ENCODE measurements around the gene TLN1.

Gene TLN1

DNA sequence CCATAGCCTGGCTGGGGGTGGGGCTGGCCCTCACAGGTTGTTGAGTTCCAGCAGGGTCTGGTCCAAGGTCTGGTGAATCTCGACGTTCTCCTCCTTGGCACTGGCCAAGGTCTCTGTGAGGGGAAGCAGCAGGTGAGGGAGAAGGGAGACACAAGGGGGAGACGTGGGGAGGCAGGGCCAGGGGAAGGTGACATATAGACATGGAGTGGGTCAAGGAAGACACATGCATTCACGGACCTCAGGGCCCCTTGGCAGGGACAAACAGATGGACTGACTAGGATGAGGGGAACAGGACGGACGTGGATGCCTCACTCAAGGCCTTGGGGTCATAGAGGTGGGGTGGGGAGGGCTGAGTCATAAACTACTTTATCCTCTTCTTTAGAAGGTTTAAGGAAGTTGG, 49.9 kb downstream of the TLN1 start:
- DNase-seq, result no peak

DNA sequence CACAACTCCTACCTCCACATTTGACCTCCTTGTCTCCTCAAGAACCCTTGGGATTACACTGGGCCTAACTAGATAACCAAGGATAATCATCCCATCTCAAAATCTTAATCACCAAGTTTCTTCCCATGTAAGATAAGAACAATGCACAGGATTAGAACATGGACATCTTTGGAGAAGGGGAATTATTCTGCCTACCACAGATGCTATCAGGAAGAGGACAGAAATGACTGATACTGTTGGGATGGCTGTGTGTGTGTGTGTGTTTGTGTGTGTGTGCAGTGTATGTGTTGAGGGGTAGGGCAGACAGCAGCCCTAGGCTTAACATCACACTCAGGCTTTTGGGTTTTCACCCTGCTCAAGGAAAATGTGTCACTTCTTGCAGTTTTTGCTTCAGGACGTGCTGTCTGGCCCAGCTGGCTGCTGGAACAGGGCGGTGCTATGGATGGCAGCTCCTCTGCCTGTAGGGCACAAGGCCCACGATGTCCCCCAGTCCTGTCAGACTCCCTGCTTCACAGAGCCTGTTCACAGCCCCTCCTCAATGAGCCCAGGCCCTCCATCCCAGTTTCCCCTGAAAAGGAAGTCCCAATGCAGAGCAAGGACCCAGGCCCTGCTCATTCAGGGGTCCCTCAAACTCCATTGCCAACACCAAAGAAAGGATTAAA, 50.5 kb downstream of the TLN1 start:
- DNase-seq, result no peak

DNA sequence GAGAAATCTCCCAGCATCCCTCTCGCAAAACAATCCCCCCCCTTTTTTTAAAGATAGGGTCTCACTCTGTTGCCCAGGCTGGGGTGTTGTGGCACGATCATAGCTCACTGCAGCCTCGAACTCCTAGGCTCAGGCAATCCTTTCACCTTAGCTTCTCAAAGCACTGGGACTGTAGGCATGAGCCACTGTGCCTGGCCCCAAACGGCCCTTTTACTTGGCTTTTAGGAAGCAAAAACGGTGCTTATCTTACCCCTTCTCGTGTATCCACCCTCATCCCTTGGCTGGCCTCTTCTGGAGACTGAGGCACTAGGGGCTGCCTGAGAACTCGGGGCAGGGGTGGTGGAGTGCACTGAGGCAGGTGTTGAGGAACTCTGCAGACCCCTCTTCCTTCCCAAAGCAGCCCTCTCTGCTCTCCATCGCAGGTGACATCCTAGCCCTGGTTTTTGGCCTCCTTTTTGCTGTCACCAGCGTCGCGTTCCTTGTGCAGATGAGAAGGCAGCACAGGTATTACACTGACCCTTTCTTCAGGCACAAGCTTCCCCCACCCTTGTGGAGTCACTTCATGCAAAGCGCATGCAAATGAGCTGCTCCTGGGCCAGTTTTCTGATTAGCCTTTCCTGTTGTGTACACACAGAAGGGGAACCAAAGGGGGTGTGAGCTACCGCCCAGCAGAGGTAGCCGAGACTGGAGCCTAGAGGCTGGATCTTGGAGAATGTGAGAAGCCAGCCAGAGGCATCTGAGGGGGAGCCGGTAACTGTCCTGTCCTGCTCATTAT, 51.5 kb downstream of the TLN1 start:
- no peak for DNase-seq

DNA sequence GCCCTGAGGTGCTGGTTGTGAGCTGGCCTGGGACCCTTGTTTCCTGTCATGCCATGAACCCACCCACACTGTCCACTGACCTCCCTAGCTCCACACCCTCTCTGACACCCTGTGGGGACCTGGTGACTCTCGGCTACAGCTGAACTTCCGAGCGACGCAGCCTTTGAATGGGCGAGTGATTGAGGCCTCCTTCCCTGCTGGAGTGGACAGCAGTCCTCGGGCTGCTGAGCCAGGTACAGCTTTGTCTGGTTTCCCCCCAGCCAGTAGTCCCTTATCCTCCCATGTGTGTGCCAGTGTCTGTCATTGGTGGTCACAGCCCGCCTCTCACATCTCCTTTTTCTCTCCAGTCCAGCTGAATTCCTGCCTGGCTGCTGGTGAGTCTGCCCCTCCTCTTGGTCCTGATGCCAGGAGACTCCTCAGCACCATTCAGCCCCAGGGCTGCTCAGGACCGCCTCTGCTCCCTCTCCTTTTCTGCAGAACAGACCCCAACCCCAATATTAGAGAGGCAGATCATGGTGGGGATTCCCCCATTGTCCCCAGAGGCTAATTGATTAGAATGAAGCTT, 52.1 kb downstream of the TLN1 start:
- DNase-seq, result no peak

DNA sequence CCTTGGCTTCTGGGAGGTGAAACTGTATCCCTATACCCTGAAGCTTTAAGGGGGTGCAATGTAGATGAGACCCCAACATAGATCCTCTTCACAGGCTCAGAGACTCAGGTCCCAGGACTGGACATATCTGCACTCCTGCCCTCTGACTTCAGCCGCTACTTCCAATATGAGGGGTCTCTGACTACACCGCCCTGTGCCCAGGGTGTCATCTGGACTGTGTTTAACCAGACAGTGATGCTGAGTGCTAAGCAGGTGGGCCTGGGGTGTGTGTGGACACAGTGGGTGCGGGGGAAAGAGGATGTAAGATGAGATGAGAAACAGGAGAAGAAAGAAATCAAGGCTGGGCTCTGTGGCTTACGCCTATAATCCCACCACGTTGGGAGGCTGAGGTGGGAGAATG, 52.9 kb downstream of the TLN1 start:
- DNase-seq, result no peak

DNA sequence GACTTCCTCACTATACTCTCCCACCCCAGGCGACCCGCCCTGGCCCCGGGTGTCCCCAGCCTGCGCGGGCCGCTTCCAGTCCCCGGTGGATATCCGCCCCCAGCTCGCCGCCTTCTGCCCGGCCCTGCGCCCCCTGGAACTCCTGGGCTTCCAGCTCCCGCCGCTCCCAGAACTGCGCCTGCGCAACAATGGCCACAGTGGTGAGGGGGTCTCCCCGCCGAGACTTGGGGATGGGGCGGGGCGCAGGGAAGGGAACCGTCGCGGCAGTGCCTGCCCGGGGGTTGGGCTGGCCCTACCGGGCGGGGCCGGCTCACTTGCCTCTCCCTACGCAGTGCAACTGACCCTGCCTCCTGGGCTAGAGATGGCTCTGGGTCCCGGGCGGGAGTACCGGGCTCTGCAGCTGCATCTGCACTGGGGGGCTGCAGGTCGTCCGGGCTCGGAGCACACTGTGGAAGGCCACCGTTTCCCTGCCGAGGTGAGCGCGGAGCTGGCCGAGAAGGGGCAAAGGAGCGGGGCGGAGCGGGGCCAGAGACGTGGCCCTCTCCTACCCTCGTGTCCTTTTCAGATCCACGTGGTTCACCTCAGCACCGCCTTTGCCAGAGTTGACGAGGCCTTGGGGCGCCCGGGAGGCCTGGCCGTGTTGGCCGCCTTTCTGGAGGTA, 56.1 kb downstream of the TLN1 start:
- DNase-seq, result no peak

DNA sequence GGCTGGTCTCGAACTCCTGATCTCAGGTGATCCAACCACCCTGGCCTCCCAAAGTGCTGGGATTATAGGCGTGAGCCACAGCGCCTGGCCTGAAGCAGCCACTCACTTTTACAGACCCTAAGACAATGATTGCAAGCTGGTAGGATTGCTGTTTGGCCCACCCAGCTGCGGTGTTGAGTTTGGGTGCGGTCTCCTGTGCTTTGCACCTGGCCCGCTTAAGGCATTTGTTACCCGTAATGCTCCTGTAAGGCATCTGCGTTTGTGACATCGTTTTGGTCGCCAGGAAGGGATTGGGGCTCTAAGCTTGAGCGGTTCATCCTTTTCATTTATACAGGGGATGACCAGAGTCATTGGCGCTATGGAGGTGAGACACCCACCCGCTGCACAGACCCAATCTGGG, 56.8 kb downstream of the TLN1 start:
- DNase-seq, result no peak

DNA sequence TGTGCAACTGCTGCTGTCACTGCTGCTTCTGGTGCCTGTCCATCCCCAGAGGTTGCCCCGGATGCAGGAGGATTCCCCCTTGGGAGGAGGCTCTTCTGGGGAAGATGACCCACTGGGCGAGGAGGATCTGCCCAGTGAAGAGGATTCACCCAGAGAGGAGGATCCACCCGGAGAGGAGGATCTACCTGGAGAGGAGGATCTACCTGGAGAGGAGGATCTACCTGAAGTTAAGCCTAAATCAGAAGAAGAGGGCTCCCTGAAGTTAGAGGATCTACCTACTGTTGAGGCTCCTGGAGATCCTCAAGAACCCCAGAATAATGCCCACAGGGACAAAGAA, 58.0 kb downstream of the TLN1 start:
- no peak for DNase-seq

DNA sequence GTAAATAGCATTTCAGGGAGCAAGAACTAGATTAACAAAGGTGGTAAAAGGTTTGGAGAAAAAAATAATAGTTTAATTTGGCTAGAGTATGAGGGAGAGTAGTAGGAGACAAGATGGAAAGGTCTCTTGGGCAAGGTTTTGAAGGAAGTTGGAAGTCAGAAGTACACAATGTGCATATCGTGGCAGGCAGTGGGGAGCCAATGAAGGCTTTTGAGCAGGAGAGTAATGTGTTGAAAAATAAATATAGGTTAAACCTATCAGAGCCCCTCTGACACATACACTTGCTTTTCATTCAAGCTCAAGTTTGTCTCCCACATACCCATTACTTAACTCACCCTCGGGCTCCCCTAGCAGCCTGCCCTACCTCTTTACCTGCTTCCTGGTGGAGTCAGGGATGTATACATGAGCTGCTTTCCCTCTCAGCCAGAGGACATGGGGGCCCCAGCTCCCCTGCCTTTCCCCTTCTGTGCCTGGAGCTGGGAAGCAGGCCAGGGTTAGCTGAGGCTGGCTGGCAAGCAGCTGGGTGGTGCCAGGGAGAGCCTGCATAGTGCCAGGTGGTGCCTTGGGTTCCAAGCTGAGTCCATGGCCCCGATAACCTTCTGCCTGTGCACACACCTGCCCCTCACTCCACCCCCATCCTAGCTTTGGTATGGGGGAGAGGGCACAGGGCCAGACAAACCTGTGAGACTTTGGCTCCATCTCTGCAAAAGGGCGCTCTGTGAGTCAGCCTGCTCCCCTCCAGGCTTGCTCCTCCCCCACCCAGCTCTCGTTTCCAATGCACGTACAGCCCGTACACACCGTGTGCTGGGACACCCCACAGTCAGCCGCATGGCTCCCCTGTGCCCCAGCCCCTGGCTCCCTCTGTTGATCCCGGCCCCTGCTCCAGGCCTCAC, 58.6 kb downstream of the TLN1 start, which contains the start of gene CA9:
TSS of gene CA9 (plus strand) at position 797 of the 893 bp plus-strand sequence. CDS start at position 829, 32 bp downstream.
- DNase-seq, result no peak

DNA sequence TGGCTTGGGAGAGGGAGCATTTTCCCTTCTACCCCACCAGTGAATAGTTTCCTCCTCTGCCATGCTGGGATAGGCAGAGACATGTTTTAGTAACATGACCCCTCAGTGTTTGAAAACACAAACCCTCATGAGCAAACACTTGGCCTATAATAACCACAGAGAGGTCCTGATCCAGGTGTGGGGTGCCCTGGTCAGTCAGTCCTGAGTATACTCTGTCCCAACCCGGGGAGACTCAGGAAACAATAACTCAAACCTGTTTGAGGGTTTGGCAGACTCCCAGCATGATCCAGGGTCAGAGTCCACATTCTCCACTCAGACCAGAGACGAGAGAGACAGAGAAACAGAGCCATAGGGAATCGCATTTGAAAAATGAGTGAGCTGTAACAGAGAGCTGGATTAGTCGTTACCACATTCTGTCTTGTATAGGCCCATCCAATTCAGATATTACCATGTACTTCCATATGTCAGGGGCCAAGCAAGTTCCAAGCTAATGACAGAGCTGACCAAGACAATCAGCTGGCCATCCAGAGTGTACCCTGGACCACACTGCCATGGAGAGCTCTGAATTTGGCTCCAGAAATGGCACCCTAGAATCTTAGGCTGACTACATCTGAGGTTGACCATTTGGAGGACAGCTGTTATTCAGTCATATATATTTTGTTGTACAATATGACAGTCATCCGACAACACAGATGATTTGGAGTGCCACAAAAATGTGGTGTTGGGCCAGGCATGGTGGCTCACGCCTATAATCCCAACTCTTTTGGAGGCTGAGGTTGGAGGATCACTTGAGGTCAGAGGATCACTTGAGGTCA, 62.5 kb downstream of the TLN1 start:
- DNase-seq, result no peak

DNA sequence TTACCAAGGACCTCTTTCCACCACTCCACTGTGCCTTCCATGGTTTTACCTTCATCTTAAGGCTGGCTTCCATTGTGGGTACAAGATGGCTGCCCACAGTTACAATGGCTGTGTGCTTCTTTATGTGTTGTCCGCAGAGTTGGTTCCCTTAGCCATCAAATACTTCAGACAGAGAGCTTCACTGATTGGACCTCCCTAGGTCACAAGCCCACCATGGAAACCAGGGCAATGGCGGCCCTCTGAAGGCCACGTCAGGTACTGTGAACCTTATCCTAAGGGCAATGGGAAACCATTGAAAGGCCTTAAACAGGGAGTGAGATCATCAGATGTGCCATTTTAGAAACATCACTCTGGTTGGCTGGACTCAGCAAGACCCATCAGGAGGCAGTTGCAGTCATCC, 64.1 kb downstream of the TLN1 start:
- no peak for DNase-seq

DNA sequence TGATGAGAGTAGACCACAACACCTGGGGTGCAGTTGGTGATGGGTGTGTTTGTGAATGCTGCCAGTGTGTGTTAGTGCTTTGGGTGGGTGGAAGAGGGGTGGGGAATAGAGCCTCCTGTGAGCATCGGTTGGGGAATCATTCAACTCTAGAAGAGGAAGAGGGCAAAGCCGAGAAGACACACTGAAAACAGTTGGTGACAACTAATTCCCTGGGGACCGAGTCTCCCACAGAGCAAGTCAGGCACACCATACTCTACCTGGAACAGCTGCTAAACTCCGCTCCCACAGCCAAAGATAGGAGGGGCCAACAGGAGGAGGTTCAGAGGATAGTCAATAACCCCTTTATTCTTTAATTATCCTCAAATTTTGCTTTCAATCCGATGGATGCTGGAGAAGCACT, 65.4 kb downstream of the TLN1 start:
- no peak for DNase-seq

DNA sequence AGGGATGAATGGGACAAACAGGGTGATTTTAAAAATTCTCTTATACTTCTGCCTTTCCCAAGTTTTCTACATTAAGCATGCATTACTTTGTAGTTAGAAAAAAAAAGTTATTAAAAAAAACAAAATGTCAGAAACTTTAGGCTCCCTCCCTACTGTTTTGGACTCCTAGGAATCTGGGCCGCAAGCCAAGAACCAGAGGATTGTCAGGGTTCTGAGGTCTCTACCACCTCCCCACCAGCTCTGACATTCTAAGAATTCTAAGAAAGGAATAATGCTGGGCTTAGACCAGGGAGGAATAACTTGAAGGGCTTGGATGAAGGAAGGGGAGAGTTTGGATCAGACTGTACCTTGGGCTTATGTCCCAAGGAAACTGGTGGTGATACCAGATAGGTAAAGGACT, 66.0 kb downstream of the TLN1 start:
- no peak for DNase-seq

DNA sequence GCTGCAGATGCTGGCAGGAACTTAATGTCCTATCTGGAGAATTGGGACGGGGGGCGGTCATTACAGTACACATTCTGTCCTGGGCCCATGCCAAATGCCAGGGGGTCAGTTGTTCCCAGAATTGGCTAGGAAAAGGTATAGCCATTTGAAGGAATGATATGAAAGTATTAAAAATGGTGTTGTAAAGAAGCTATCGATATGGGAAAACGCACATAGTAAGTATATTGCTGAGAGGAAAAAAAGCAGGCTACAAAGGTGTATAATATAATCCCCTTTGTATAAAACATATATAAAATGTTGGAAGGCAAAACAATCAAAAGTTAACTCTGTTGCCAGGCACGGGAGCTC, 66.5 kb downstream of the TLN1 start:
- DNase-seq, result no peak

DNA sequence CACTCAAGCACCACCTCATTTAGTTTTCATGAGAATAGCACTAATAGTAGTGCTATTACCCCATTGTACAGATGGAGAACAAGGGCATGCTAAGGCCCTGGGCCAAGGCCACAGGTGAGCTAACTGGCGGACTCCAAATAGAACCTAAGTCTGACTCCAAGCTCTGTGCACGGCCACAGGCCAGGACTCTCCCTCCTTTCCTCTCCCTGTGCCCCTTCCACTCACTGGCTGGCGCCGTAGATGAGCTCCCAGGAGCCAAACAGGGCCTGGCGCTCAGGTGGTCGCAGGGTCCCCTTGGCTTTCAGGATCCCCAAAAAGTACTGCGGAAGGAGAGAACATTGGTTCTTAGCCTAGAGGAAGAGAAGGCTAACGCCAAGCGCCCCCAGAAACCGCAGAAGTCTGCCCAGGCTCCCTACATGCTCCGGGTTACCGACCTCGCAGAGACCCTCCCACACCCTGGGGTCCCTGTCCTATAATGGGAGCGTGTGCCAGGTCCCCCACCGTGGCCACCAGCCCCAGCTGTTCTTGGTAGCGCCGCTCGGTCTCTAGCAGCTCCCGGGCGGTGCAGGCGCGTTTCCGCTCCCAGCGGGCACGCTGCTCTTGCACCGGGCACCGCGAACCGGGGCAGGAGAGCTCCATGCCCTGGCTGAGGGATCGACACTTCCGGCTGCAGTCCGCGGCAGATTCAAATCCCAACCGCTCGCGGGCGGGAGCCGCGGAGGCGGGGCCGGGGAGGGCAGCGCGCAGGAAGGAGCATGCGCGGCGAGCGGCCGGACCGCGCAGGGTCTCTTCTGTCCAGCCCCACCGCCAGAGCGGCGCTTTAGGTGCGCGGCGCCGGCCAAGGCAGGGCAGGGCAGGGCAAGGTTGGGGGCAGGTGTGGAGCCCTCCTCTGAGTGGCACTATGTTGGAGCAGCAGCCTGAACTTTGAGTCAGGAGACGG, 67.2 kb downstream of the TLN1 start, which contains the start of gene ARHGEF39:
TSS of gene ARHGEF39 (minus strand) at position 665 of the 940 bp plus-strand sequence. CDS start at position 639, 26 bp downstream.
- DNase-seq, result peak; percentile 43

DNA sequence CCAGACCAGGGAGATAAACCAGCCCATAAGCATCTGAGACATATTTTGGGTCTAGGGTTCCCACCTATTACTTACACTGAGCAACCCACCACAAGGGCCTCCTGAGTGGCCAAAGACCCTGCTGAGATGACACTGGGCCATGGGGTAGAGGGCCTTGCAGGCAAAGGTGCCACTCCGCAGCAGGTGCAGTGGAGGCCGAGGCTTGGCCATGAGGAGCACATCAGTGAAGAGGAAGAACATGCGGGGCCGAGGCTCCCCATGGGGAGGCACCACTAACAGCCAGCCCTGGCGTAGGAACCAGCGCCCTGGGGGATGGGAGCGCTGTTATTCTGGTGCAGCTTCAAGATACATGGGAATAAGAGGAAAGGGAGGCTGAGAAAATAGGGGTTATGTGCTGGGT, 69.6 kb downstream of the TLN1 start:
- DNase-seq, result no peak

DNA sequence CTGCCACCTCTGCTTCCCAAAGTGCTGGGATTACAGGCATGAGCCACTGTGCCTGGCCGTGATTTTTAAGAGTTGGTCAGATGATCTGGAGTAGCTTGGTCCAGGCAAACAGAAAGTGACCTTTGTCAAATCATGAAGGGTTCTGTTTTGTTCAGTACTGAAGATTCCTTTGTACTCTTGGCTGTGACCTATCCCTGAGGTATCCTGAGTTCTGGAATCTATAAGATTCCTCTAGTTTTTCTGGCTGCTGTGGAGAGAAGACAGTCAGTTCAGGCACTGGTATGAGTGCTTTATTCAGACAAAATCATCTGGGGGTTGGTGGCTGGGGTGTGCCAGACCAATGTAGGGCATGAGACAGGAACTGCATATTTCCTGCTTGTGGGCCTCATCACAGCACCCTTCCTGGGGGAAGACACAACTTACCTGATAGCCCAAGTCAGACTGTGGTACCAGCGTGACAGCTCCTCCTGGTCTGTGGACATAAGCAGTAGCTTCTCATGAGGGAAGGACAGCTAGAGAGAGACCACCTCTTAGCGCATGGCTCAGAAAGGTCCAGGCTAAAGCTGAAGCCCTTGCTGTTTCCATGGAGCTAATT, 70.1 kb downstream of the TLN1 start:
- DNase-seq, result peak; percentile 33

DNA sequence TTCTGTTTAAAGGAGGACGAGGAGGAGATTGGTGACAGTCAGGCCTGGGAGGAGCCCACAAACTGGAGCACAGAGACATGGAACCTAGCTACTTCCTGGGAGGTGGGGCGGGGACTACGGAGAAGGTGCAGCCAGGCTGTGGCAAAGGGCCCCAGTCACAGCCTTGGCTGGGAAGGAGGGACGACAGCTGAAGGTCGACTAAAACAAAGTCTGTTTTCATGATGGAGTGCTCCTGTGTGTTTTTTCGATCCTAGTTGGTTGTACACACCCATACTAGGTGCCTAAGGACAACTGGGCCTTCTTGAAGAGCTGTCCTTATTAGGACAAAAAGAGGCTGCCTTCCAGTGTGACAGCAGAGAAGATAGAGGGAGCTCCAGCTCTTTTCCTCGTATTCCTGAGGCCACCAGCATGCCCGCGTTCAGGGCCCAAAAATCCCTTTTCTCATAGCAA, 71.0 kb downstream of the TLN1 start:
- no peak for DNase-seq

DNA sequence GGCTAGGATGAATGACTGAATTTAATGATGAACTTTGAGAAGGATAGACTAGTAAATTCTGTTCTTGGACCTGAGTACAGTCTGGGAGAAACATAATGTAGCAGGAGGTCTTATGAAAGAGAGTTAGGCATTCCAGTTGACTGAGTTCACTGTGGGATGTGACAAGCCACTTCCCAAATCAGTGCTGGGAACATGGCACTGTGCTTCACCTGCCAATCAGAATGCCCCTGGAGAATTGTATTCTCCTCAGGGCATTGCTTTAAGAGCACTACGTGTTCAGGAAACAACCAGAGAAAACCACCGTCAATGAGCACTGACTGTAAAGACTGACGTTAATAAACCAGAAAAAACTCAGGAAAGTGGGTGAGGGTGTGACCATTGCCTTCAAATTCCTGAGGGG, 72.7 kb downstream of the TLN1 start:
- DNase-seq, result no peak

DNA sequence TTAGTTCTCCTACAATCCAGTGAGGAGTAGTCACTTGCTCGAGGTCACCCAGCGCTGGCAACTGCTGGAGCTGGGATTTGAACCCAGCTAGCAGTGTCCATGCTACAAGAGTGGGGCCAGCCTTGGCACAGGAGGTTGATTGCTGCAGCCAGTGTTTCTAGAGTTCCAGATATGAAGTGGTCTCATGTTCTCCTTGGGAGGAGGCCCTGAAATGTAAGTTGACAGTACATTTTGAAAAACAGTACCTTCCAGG, 73.1 kb downstream of the TLN1 start:
- DNase-seq, result no peak
